GM12878 (cell line): ENCODE results near the gene ENOPH1. TPM values are rescaled to one million over a fixed set of nuclear protein-coding genes. Genes with fewer than 3 reads are reported as not detected.

Experiments
- ATAC-seq: fragments of 200-7000 bp; cut with Tn5 transposase; 3 replicates; pipeline ENCODE4 v1.9.1; 2020; ENCODE audit warnings: mild to moderate bottlenecking, moderate library complexity
- BruUV-seq: library from RNA; stranded (reverse); fragments of 400-500 nt; replicated peaks from 2 replicates; lab custom pipeline; 2021; lab: Mats Ljungman, UMichigan
- CTCF ChIA-PET: fragments of 300-600 bp; sonication (Branson Sonifier 250); formaldehyde crosslinking; extraction: SDS; loops from one replicate; lab custom pipeline; 2021; ENCODE audit warnings: inconsistent platforms; lab: Yijun Ruan, JAX
- POLR2A ChIA-PET: fragments of 350-600 bp; formaldehyde crosslinking; extraction: SDS; loops from one replicate; lab custom pipeline; 2021; ENCODE audit warnings: inconsistent platforms; lab: Charles Lee
- RAD21 ChIA-PET: fragments of 300-600 bp; sonication (Branson Sonifier 250); formaldehyde crosslinking; loops from one replicate; lab custom pipeline; 2023; ENCODE audit warnings: antibody characterized with exemption; ENCODE audit not compliant: unreplicated experiment; lab: Charles Lee
- SMC1A ChIA-PET: fragments of 300-600 bp; sonication (Branson Sonifier 250); formaldehyde crosslinking; loops from one replicate; lab custom pipeline; 2023; ENCODE audit not compliant: unreplicated experiment, uncharacterized antibody; lab: Charles Lee
- DNase-seq: peaks from one replicate; pipeline ENCODE4 v3.0.0-alpha.2; 2011; ENCODE audit warnings: low read depth, low spot score
- FAIRE-seq: peaks from 3 replicates; lab custom pipeline; 2011; peaks lifted over from hg19 to GRCh38; lab: Jason Lieb, UNC
- H2AFZ ChIP-seq: 2 replicates; pipeline ENCODE4 v1.6.0; 2011; ENCODE audit warnings: low read depth, low read length, control low read depth; ENCODE audit not compliant: control insufficient read depth
- H3K27ac ChIP-seq: 2 replicates; pipeline ENCODE4 v1.5.1; 2011; ENCODE audit warnings: control low read depth; ENCODE audit not compliant: control insufficient read depth, insufficient read depth
- H3K27me3 ChIP-seq, 2 experiments: replicated peaks in 1 of 2; 2 replicates each; pipeline versions ENCODE4 v1.6.0 to v1.6.1; 2011; ENCODE audit warnings: low read length in 1 of 2; ENCODE audit not compliant: control insufficient read depth in 2 of 2, insufficient read depth in 2 of 2
- H3K36me3 ChIP-seq, 2 experiments: 2 replicates each; pipeline ENCODE4 v1.5.1; 2011; ENCODE audit warnings: low read length in 1 of 2; ENCODE audit not compliant: control insufficient read depth in 2 of 2, insufficient read depth in 2 of 2
- H3K4me1 ChIP-seq: 2 replicates; pipeline ENCODE4 v1.6.1; 2011; ENCODE audit warnings: mild to moderate bottlenecking, low read length, moderate library complexity, mixed read lengths; ENCODE audit not compliant: control insufficient read depth, insufficient read depth
- H3K4me2 ChIP-seq: 2 replicates; pipeline ENCODE4 v1.6.0; 2011; ENCODE audit warnings: control low read depth; ENCODE audit not compliant: control insufficient read depth, insufficient read depth
- H3K4me3 ChIP-seq: fragments of 200-600 bp; sonication (generic); 2 replicates; pipeline ENCODE4 v1.5.1; 2016
- H3K79me2 ChIP-seq: 2 replicates; pipeline ENCODE4 v1.6.0; 2011; ENCODE audit warnings: low read length; ENCODE audit not compliant: control insufficient read depth, insufficient read depth
- H3K9ac ChIP-seq: 2 replicates; pipeline ENCODE4 v1.8.0; 2011; ENCODE audit warnings: low read length, control low read depth, mixed read lengths; ENCODE audit not compliant: control insufficient read depth, insufficient read depth
- H3K9me3 ChIP-seq: replicated peaks from 3 replicates; pipeline ENCODE4 v1.5.1; 2011; ENCODE audit warnings: mild to moderate bottlenecking, low read length; ENCODE audit not compliant: control insufficient read depth, insufficient read depth
- H4K20me1 ChIP-seq: 2 replicates; pipeline ENCODE4 v1.6.0; 2011; ENCODE audit not compliant: control insufficient read depth, insufficient read depth
- BCL11A ChIP-seq: IDR thresholded peaks from 2 replicates; pipeline ENCODE4 v1.6.1; 2011; ENCODE audit warnings: low read depth, low read length
- CEBPB ChIP-seq, 2 experiments: fragments of 150-350 bp in 1 of 2; IDR thresholded peaks; 2 replicates each; pipeline ENCODE4 v1.6.1; 2012 to 2014; ENCODE audit warnings: low read depth in 2 of 2, low read length in 2 of 2, borderline replicate concordance in 1 of 2, inconsistent platforms in 1 of 2
- CHD4 ChIP-seq: fragments of 200-600 bp; sonication (generic); IDR thresholded peaks from 2 replicates; pipeline ENCODE4 v1.6.1; 2016; ENCODE audit warnings: mild to moderate bottlenecking
- EZH2 ChIP-seq: IDR thresholded peaks from 2 replicates; pipeline ENCODE4 v1.6.1; 2012; ENCODE audit warnings: low read depth, mild to moderate bottlenecking, control low read depth, inconsistent platforms, low read length, borderline replicate concordance; ENCODE audit not compliant: control insufficient read depth
- HCFC1 ChIP-seq: fragments of 150-350 bp; IDR thresholded peaks from 2 replicates; pipeline ENCODE4 v1.6.1; 2014; ENCODE audit warnings: low read length
- MTA3 ChIP-seq: IDR thresholded peaks from 2 replicates; pipeline ENCODE4 v1.6.1; 2012; ENCODE audit warnings: low read length, inconsistent platforms, borderline replicate concordance
- NRF1 ChIP-seq: conservative IDR thresholded peaks from 2 replicates; pipeline ENCODE4 v1.6.1; 2011; ENCODE audit warnings: mild to moderate bottlenecking, low read depth, low read length, improper control_type of control experiment
- PAX8 ChIP-seq: fragments of 450-650 bp; IDR thresholded peaks from 2 replicates; pipeline ENCODE4 v1.6.1; 2017; ENCODE audit warnings: mild to moderate bottlenecking, moderate library complexity
- POLR2AphosphoS5 ChIP-seq: IDR thresholded peaks from 2 replicates; pipeline ENCODE4 v1.6.1; 2011; ENCODE audit warnings: mild to moderate bottlenecking, low read length, inconsistent platforms
- RELA ChIP-seq: fragments of 450-650 bp; IDR thresholded peaks from 2 replicates; pipeline ENCODE4 v1.8.0; 2014; ENCODE audit warnings: borderline replicate concordance; ENCODE audit not compliant: partially characterized antibody
- RELB ChIP-seq: fragments of 450-650 bp; IDR thresholded peaks from 2 replicates; pipeline ENCODE4 v1.6.1; 2017; ENCODE audit warnings: low read depth, mild to moderate bottlenecking, moderate library complexity
- SREBF2 ChIP-seq: IDR thresholded peaks from 2 replicates; pipeline ENCODE4 v1.6.1; 2012; ENCODE audit warnings: mild to moderate bottlenecking, low read length
- TCF7 ChIP-seq: IDR thresholded peaks from 2 replicates; pipeline ENCODE4 v1.6.1; 2014; ENCODE audit warnings: antibody characterized with exemption, borderline replicate concordance
- WRNIP1 ChIP-seq: IDR thresholded peaks from 2 replicates; pipeline ENCODE4 v1.6.1; 2011; ENCODE audit warnings: low read depth, low read length, improper control_type of control experiment, borderline replicate concordance
- ZZZ3 ChIP-seq: IDR thresholded peaks from 2 replicates; pipeline ENCODE4 v1.6.1; 2011; ENCODE audit warnings: low read depth; ENCODE audit not compliant: control insufficient read depth, insufficient read length
- WGBS: methylation state at CpG from one replicate; pipeline ENCODE4 v1.1.6; 2016; ENCODE audit warnings: low lambda C conversion rate; ENCODE audit not compliant: insufficient replicate concordance, insufficient coverage; ENCODE audit errors: missing lambda C conversion rate; 5-methylcytosine and 5-hydroxymethylcytosine counted together
- in situ Hi-C: fragments of 300-500 bp; cut with MboI; formaldehyde crosslinking; loops from 9 replicates; pipeline ENCODE4 v1.14.3; 2018; ENCODE audit warnings: mixed read lengths
- intact Hi-C: fragments of 100-400 bp; cut with micrococcal nuclease; formaldehyde crosslinking; loops from one replicate; pipeline ENCODE4 v1.14.2; 2022; ENCODE audit not compliant: unreplicated experiment
- polyA plus RNA-seq, 11 experiments: library from polyadenylated mRNA; depleted of rRNA in 4 of 11; unstranded in 6 of 11; stranded (reverse) in 5 of 11; fragments of >200 nt; fragmentation: Nextera tagmentation in 4 of 11; fragmentation: Illumina TruSeq in 1 of 11; extraction: Ambion mirVana in 4 of 11; extraction: Trizol in 1 of 11; gene quantifications; 1 replicate in 1 of 11; 2 replicates in 10 of 11; pipeline versions ENCODE4 v1.2.1 to v1.2.3, GENCODE V29; 2011 to 2016; ENCODE audit warnings: inconsistent platforms in 2 of 11, missing spikeins in 2 of 11, low read depth in 1 of 11
- total RNA-seq, 4 experiments: library from RNA; depleted of rRNA in 3 of 4; stranded (reverse); fragments of >200 nt in 3 of 4; fragmentation: Illumina TruSeq in 1 of 4; extraction: Trizol in 1 of 4; gene quantifications; 2 replicates each; pipeline versions ENCODE4 v1.2.1 to v1.2.3, GENCODE V29; 2013 to 2021
- TF ChIP-seq, protein P1 (sequence below): fragments of 450-650 bp; IDR thresholded peaks from 2 replicates; pipeline ENCODE4 v1.6.1; 2016; ENCODE audit warnings: mild to moderate bottlenecking, moderate library complexity, borderline replicate concordance

The ENOPH1 gene
- total and polyA plus RNA-seq, 10 of the 15 experiments (the other 5 are each of a cell fraction or from before 2014, with no cell fraction given) = 24.4 to 83.6 (median 46.7) TPM

GRCh38 chr4:82452026-82452425 is 21.6 kb downstream of the ENOPH1 start:
- Histone ChIP-seq H2AFZ (no peak overlapping the region), H3K79me2 (no peaks in the 10 kb centered on the region; the same call in 1 of the 2 replicates), H3K4me3 (no peak overlapping the region), H3K36me3 (peaks cover 9 to 32% of the 10 kb centered on the region in 2 experiments), H3K4me2 (no peak overlapping the region), H3K9ac (no peak overlapping the region), H3K27me3 (no peaks in the 10 kb centered on the region), H4K20me1 (no peaks in the 10 kb centered on the region), H3K27ac (no peak overlapping the region), H3K9me3 (no peaks in the 10 kb centered on the region), H3K4me1 (no peaks in the 10 kb centered on the region)
- ChIA-PET RAD21 (no interaction called here), SMC1A (no interaction called here), CTCF (interaction anchor here (0.8 kb wide), 1 partner anchor 10 kb away, joined by 3 read pairs; no protein-coding TSS in a partner anchor), POLR2A (interaction anchor here (0.6 to 1.1 kb wide), 2 partner anchors 10 to 14 kb away, joined by 3 read pairs; no protein-coding TSS in a partner anchor)
- ATAC-seq (no peak), DNase-seq (no peak), FAIRE-seq (no peak)
- BruUV-seq = no TSS peak
- intact Hi-C loops = no loop called here
- 90% methylated on average over 7 of the region's 7 CpGs for WGBS
- in situ Hi-C loops = no loop called here
- TF ChIP-seq SREBF2 = no peak
- no peak for TF ChIP-seq PAX8
- no peak for TF ChIP-seq CEBPB (IDR thresholded peaks at IDR 0.05; ENCODE audit: borderline replicate concordance in 1 of 2, low read depth in 2 of 2, low read length in 2 of 2)
- TF ChIP-seq EZH2 = no peak
- no peak for TF ChIP-seq NRF1
- no peak for TF ChIP-seq TCF7
- TF ChIP-seq ZZZ3 = no peak
- no peak for TF ChIP-seq HCFC1
- TF ChIP-seq RELB = no peak
- TF ChIP-seq, protein P1, sequence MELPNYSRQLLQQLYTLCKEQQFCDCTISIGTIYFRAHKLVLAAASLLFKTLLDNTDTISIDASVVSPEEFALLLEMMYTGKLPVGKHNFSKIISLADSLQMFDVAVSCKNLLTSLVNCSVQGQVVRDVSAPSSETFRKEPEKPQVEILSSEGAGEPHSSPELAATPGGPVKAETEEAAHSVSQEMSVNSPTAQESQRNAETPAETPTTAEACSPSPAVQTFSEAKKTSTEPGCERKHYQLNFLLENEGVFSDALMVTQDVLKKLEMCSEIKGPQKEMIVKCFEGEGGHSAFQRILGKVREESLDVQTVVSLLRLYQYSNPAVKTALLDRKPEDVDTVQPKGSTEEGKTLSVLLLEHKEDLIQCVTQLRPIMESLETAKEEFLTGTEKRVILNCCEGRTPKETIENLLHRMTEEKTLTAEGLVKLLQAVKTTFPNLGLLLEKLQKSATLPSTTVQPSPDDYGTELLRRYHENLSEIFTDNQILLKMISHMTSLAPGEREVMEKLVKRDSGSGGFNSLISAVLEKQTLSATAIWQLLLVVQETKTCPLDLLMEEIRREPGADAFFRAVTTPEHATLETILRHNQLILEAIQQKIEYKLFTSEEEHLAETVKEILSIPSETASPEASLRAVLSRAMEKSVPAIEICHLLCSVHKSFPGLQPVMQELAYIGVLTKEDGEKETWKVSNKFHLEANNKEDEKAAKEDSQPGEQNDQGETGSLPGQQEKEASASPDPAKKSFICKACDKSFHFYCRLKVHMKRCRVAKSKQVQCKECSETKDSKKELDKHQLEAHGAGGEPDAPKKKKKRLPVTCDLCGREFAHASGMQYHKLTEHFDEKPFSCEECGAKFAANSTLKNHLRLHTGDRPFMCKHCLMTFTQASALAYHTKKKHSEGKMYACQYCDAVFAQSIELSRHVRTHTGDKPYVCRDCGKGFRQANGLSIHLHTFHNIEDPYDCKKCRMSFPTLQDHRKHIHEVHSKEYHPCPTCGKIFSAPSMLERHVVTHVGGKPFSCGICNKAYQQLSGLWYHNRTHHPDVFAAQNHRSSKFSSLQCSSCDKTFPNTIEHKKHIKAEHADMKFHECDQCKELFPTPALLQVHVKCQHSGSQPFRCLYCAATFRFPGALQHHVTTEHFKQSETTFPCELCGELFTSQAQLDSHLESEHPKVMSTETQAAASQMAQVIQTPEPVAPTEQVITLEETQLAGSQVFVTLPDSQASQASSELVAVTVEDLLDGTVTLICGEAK = no peak
- no peak for TF ChIP-seq WRNIP1
- no peak for TF ChIP-seq CHD4
- no peak for TF ChIP-seq POLR2AphosphoS5
- no peak for TF ChIP-seq RELA
- no peak for TF ChIP-seq BCL11A
- TF ChIP-seq MTA3 = no peak
